NCI-H1048 (cell line): Measurements from ENCODE around the gene MACROD2.

Source experiments
- DNase-seq: peaks from one replicate; lab custom pipeline; 2025; lab: John Stamatoyannopoulos, UW

MACROD2 gene

DNA sequence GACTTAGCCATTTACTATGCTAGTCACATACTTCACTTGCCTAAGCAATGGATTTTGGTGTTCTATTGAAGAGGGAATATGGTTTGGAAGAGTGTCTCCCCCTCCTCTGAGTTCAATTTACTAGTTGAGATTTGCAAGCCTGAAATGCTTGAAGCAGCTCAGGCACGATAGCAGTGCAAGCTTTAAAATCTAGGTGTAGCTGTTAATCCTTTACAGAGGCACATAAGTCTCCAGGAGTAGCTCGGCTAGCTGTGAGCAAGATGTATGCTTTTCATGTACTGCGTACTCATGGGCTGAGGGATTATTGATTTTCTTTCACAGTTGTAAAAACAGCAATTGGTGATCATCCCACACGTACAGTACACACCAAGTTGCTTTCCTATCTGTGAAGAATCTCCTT is 341.4 kb downstream of the MACROD2 start:
- no peak for DNase-seq

DNA sequence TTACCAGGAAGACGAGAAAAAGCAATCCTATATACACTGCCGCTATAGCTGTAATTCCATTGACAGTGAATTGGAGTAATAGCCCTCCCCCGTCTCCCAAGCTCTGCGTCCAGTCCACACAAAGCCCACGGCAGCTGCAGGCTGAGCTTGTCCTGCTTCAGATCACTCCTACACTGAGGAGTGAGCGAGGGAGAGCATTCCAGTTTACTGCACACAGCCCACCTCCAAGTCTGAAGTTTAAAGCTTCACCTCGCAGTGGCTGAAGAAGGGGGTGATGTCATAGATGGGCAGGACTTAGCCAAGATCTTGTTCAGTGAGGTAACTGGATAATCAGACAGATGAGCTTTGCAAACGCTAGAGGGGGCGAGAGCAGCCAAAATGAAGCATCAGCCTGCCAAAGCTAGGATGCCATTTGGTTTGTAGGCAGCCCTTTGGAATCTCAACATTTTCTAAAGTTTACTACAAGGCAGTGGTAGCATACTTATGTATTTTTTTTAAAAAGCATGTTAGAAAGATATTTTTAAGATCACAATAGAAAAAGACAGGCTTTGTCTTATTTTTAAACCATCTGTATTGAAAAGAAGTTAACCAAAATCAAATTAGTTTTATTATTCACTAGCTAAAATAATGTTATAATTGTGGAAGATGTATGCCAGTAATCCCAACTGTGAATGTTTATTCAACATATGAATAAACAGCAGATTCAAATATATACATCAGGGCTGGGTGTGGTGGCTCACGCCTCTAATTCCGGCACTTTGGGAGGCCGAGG is 342.3 kb downstream of the MACROD2 start, which contains the start of gene FLRT3:
Gene FLRT3 (minus strand): TSS at position 213 of the 772 bp plus-strand sequence. CDS start 10,106 bp downstream, outside the sequence.
- peak; percentile 72 for DNase-seq

GRCh38 chr20:14341801-14342200 is 346.5 kb downstream of the MACROD2 start:
- no peak for DNase-seq

DNA sequence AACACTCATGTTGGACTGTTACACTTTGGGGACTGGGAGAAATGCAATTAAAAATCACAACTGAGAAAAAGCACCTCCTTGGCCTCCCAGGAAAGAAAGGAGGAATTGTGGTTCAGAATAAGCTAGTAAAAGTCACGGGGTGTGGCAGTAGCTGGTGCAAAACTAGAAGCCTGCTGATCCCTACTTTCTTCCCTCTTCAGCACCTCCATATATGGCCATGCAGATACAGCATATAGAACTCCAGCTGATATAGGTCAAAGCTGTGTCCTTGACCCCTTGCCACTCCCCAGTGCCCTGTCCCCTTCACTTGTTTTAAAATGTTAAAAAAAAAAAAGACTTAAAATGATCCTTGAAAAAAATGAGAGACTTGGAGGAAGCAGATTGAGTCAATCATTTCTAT is 347.6 kb downstream of the MACROD2 start:
- DNase-seq, result no peak

GRCh38 chr20:14343491-14344065 is 348.3 kb downstream of the MACROD2 start:
- no peak for DNase-seq

- no peak for DNase-seq
Measured at GRCh38 chr20:14344746-14345145, 349.4 kb downstream of the MACROD2 start.

- no peak for DNase-seq
Measured at GRCh38 chr20:14355791-14356190, 360.5 kb downstream of the MACROD2 start.

GRCh38 chr20:14360416-14360815 is 365.1 kb downstream of the MACROD2 start:
- no peak for DNase-seq

GRCh38 chr20:14361509-14362345 is 366.4 kb downstream of the MACROD2 start:
- no peak for DNase-seq

- DNase-seq, result no peak
Measured at GRCh38 chr20:14374196-14374595, 378.9 kb downstream of the MACROD2 start.

DNA sequence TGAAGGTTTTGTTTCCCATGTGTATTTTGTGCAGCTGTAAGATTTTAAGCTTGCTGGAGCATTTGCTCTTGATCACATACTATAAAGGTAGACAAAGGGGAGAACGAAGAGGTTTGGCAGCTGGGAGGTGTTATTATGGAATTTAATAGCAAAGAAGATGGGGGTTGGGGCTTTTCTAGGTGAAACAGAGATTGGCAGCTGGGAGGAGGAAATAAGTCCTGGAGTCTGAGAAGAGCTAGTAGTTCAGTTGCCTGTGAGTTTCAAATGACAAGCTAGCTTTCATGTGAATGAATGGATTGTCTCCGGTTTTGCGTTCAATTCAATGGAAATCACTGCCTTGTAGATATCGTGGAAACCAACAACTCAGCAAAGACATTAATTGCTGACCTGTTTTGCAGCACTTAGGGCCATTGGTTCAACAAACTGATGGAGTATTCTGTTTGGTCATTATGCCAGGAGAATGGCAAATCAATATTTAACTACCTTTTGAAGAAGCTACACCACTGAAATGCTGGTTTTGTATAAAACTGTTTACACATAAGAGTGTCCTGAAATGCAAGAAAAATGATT is 380.2 kb downstream of the MACROD2 start:
- no peak for DNase-seq

GRCh38 chr20:14378326-14378725 is 383.0 kb downstream of the MACROD2 start:
- no peak for DNase-seq

- no peak for DNase-seq
Measured at GRCh38 chr20:14383335-14383734, 388.0 kb downstream of the MACROD2 start.

GRCh38 chr20:14384416-14385175 is 389.3 kb downstream of the MACROD2 start:
- DNase-seq, result no peak

DNA sequence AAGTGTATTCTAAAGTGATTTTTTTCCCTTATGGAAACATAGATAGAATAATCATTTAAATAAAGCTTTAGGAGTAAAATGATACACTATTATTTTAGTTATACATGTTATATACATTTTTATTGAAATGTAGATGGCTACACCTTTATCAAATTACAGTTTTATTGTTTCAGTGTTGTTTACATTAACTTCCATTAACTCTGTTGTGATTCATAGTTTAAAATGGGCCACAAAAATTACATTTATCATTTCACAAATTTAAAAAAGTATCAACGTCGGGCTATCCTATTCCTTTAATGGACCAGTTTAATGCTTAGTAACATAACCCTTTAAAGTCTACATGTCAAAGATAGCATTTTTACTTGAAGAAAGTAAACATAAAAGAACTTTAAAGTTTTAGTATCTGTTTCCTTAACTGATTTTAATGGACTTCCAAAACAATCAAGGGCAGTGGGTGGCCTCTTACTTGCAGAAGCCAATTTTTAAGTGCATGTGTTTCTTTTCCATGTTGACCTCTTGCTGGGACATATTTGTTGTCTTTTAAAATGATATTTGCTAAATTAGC is 389.9 kb downstream of the MACROD2 start:
- no peak for DNase-seq

- no peak for DNase-seq
Measured at GRCh38 chr20:14386726-14387125, 391.4 kb downstream of the MACROD2 start.

DNA sequence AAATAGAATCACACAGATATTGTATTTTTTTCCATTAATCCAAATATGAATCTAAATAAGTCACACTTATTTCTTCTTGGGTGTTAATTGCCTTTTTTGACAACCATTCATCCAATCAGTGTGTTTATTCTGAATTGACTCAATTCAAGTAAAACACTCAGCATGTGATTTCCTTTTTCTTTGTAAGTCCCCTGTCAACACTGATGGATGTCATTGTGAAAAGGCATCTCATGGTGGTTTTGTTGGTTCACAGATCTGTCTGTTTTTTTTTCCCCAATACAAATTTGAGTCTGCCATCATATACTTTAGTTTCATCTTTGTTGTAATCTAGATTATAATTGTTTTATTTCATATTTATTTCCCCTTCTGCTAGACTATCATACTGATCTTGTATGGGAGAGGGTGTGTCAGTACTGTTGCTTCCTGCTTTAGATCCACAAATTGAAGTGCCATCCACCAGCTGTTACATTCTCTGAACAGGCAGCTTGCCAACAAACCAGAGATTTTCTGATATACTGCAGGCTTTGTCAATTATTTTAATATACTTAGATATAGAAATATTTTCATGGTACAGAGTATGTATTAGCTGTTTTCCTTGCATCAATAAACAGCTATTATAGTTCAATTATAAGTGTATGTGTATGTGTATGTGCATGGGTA is 406.3 kb downstream of the MACROD2 start:
- DNase-seq, result no peak

DNA sequence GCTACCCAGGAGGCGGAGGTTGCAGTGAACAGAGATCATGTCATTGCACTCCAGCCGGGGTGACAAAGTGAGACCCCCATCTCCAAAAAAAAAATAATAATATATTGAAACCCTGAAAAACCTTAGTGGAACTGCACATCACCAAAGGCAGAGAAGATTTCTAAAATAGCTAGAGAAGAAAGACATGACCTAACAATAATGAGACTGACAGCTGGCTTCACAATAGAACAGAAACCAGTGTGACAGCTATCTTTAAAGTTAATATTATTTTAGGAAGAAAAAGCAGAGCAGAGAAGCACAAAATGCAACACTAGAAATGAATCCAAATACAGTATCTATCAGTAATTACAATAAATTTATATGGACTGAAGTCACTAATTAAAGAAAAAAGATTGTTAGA is 409.2 kb downstream of the MACROD2 start:
- DNase-seq, result no peak

- no peak for DNase-seq
Measured at GRCh38 chr20:14406495-14406894, 411.2 kb downstream of the MACROD2 start.

- DNase-seq, result no peak
Measured at GRCh38 chr20:14407336-14407735, 412.0 kb downstream of the MACROD2 start.
